Osteocyte (in vitro differentiated cells): ENCODE measurements around the gene SLC66A1. TPM values are rescaled to one million over a fixed set of nuclear protein-coding genes. Genes with fewer than 3 reads are reported as not detected.
A peak's percentile ranks its signal among the peaks of the same experiment; 100 is the strongest.

Experiments
- DNase-seq: peaks from one replicate; pipeline ENCODE4 v3.0.0; 2021; ENCODE audit warnings: mixed read lengths; ENCODE audit not compliant: unreplicated experiment; ENCODE audit errors: extremely low spot score
- H3K27ac Mint-ChIP-seq: one replicate; pipeline ENCODE4 v1.8.0; 2021; ENCODE audit warnings: mild to moderate bottlenecking, mixed read lengths; ENCODE audit not compliant: unreplicated experiment
- H3K27me3 Mint-ChIP-seq: one replicate; pipeline ENCODE4 v1.8.0; 2021; ENCODE audit warnings: mixed read lengths; ENCODE audit not compliant: unreplicated experiment
- H3K36me3 Mint-ChIP-seq: one replicate; pipeline ENCODE4 v1.8.0; 2021; ENCODE audit warnings: mixed read lengths; ENCODE audit not compliant: unreplicated experiment
- H3K4me1 Mint-ChIP-seq: one replicate; pipeline ENCODE4 v1.8.0; 2021; ENCODE audit warnings: mixed read lengths; ENCODE audit not compliant: unreplicated experiment
- H3K4me3 Mint-ChIP-seq: one replicate; pipeline ENCODE4 v1.8.0; 2021; ENCODE audit warnings: mild to moderate bottlenecking, moderate library complexity, mixed read lengths; ENCODE audit not compliant: unreplicated experiment
- H3K9me3 Mint-ChIP-seq: one replicate; pipeline ENCODE4 v1.8.0; 2021; ENCODE audit warnings: mixed read lengths; ENCODE audit not compliant: unreplicated experiment
- total RNA-seq: library from RNA; stranded (reverse); gene quantifications from 2 replicates; pipeline ENCODE4 v1.2.1, GENCODE V29; 2021
- TF ChIP-seq, protein P1 (sequence below): fragments of 200-600 bp; sonication (generic); IDR thresholded peaks from 2 replicates; pipeline ENCODE4 v1.5.0; 2021; ENCODE audit warnings: antibody characterized with exemption, mild to moderate bottlenecking, moderate library complexity

The SLC66A1 gene
- total RNA-seq, 1 donor from 2014 or later, result 25.8 TPM

DNA sequence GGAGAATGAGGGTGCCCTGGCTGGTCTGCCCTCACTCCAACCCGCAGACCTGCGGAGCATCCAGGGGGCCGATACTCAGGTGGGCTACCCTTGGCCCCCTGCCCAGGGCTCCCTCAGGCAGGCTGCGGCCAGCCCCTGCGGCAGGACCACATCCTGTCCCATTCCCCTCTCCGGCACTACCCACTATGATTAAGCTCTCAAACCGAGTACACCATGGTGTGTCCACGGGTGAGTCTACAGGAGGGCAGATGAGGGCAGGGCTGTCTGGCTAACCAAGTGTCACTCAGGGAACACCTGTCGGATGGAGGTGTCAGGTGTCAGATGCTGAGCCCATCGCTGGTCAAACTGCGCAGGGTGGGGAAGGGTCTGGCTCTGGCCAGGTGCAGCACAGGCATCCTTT lies 47.2 kb downstream of the SLC66A1 start:
- no peak overlapping the region for H3K27ac Mint-ChIP-seq
- no peaks in the 10 kb centered on the region for H3K9me3 Mint-ChIP-seq
- TF ChIP-seq, protein P1, sequence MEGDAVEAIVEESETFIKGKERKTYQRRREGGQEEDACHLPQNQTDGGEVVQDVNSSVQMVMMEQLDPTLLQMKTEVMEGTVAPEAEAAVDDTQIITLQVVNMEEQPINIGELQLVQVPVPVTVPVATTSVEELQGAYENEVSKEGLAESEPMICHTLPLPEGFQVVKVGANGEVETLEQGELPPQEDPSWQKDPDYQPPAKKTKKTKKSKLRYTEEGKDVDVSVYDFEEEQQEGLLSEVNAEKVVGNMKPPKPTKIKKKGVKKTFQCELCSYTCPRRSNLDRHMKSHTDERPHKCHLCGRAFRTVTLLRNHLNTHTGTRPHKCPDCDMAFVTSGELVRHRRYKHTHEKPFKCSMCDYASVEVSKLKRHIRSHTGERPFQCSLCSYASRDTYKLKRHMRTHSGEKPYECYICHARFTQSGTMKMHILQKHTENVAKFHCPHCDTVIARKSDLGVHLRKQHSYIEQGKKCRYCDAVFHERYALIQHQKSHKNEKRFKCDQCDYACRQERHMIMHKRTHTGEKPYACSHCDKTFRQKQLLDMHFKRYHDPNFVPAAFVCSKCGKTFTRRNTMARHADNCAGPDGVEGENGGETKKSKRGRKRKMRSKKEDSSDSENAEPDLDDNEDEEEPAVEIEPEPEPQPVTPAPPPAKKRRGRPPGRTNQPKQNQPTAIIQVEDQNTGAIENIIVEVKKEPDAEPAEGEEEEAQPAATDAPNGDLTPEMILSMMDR, result no peak
- DNase-seq, result no peak
- peaks cover 28% of the 10 kb centered on the region for H3K36me3 Mint-ChIP-seq
- no peak overlapping the region for H3K4me3 Mint-ChIP-seq
- no peaks in the 10 kb centered on the region for H3K27me3 Mint-ChIP-seq
- peaks cover 35% of the 10 kb centered on the region for H3K4me1 Mint-ChIP-seq

DNA sequence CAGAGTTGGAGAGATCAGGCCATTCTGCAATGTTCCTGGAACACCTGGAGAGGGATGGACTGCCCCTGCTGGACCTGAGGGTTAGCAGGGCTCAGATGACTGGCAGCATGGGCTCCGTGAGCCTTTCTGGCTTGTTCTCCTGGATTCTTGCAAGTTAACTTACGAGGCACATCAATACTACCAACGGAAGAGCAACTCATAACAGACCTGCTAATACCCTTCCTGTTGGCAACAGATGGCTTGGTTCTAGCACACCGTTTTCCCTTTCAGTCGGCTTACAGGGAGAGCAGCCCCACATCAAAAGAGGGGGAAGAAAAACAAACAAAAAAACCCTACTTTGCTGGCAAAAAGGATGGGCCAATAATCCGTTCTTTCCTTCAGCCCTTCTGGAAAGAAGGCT lies 47.9 kb downstream of the SLC66A1 start:
- Mint-ChIP-seq H3K4me3 (no peak overlapping the region), H3K27ac (peak overlapping the region; percentile 7), H3K27me3 (no peaks in the 10 kb centered on the region), H3K4me1 (peaks cover 28% of the 10 kb centered on the region), H3K36me3 (peaks cover 23% of the 10 kb centered on the region), H3K9me3 (no peaks in the 10 kb centered on the region)
- TF ChIP-seq, protein P1, result no peak
- DNase-seq, result no peak

DNA sequence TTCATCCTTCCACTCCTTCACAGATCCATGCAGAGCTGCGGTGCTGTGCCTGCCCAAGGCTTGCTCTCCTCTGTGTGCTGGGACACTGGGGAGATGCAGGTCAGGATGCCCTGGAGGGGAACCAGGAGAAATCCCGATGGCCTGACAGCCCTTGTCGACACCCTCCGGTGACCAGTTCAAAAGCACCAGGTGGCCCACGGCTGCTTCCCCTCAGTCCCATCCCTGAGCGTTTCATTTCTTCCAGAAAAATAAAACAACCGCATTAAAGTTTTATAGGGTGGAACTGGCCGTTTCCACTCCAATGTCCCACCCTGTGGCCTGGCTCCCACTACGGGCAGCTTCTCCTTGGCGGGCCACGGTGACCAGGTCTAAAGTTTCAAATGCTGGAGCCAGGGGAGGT lies 48.3 kb downstream of the SLC66A1 start:
- H3K36me3 Mint-ChIP-seq, result peaks cover 25% of the 10 kb centered on the region
- no peak overlapping the region for H3K27ac Mint-ChIP-seq
- H3K4me3 Mint-ChIP-seq, result no peak overlapping the region
- TF ChIP-seq, protein P1, result no peak
- H3K27me3 Mint-ChIP-seq, result no peaks in the 10 kb centered on the region
- H3K9me3 Mint-ChIP-seq, result no peaks in the 10 kb centered on the region
- peaks cover 26% of the 10 kb centered on the region for H3K4me1 Mint-ChIP-seq
- DNase-seq, result no peak

DNA sequence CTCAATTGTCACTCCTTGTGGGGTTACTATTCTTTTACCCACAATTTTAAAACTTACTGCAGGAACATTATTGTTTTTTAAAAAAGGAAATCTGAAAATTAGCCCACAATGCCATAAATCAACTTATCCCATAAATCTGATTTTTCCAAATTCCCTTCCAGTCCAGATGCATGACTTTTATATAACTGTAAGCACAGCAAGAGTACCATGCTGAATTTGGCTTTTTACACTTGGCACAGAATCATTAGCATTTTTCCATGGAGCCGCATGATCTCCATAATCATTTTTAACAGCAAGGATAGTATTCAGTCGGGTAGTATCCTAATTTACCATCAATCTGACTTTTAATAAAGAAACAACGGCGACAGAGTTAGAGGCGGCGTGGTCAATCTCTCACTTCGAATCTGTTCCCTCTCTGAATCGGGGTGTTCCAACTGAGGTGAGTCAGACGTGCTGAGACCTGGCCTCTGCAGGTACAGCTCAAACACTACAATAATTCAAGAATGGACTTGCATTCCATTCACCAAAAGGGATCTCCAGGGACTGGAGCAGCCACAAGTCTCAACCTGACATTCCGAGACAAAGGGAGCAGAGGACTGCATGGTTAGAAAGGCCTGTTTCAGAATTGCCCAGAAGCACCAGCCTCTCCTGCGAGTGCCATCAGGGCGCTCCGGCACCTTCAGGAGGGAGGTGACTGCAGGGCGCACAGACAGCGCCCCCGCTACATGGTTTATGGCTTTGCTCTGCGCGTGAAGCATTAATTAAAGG lies 48.9 kb downstream of the SLC66A1 start:
- peaks cover 19% of the 10 kb centered on the region for H3K36me3 Mint-ChIP-seq
- H3K4me1 Mint-ChIP-seq, result peaks cover 25% of the 10 kb centered on the region
- no peaks in the 10 kb centered on the region for H3K27me3 Mint-ChIP-seq
- TF ChIP-seq, protein P1, result no peak
- no peak overlapping the region for H3K27ac Mint-ChIP-seq
- no peak for DNase-seq
- H3K9me3 Mint-ChIP-seq, result no peaks in the 10 kb centered on the region
- no peak overlapping the region for H3K4me3 Mint-ChIP-seq

DNA sequence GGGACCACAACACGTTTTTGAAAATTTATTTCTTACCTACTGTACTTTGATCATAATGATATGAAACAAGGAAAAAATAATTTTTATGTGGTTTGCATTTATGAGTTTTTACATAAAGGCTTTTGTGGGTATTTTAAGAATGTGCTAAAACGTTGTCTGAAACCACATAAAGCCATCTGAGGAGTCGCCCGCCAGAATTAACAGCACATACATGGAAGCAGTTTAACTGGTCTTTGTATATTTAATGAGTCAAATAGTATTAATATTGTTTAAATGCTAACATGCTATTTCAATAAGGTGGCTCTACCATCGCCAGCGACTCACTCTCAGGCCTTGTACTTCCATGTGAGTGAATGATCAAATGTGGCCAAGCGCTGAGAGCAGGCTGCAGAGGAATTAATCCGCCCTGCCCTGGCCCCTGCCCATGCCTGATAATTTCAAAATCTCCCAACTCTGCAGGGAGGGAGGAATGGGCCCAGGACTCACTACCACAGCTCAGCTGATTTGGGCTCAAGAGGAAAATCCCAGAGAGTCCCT lies 49.6 kb downstream of the SLC66A1 start:
- no peak overlapping the region for H3K4me3 Mint-ChIP-seq
- TF ChIP-seq, protein P1, result no peak
- peaks cover 20% of the 10 kb centered on the region for H3K4me1 Mint-ChIP-seq
- no peak for DNase-seq
- H3K36me3 Mint-ChIP-seq, result peaks cover 14% of the 10 kb centered on the region
- no peaks in the 10 kb centered on the region for H3K9me3 Mint-ChIP-seq
- H3K27ac Mint-ChIP-seq, result no peak overlapping the region
- H3K27me3 Mint-ChIP-seq, result no peaks in the 10 kb centered on the region
